ENCODE data around the gene FGF14.
"Not testable (repeated sequence)": the region's sequence is repeated elsewhere in the genome, so short reads cannot be mapped to it uniquely, and the experiment has no call there.

- TF ChIP-seq JUNB (IDR thresholded peaks at IDR 0.05; ENCODE audit: unreplicated experiment); EZH2 (IDR thresholded peaks at IDR 0.05; ENCODE audit: low read depth, unreplicated experiment); ZNF114 (CRISPR knock-in tag; IDR thresholded peaks at IDR 0.05); EZH2phosphoT487 (IDR thresholded peaks at IDR 0.05; ENCODE audit: unreplicated experiment); POLR2AphosphoS5 (IDR thresholded peaks at IDR 0.05; ENCODE audit: low read depth); ZNF462 (CRISPR knock-in tag; IDR thresholded peaks at IDR 0.05); STAT1 (IDR thresholded peaks at IDR 0.05; ENCODE audit: unreplicated experiment): not testable (repeated sequence)
- TF ChIP-seq, protein P1, sequence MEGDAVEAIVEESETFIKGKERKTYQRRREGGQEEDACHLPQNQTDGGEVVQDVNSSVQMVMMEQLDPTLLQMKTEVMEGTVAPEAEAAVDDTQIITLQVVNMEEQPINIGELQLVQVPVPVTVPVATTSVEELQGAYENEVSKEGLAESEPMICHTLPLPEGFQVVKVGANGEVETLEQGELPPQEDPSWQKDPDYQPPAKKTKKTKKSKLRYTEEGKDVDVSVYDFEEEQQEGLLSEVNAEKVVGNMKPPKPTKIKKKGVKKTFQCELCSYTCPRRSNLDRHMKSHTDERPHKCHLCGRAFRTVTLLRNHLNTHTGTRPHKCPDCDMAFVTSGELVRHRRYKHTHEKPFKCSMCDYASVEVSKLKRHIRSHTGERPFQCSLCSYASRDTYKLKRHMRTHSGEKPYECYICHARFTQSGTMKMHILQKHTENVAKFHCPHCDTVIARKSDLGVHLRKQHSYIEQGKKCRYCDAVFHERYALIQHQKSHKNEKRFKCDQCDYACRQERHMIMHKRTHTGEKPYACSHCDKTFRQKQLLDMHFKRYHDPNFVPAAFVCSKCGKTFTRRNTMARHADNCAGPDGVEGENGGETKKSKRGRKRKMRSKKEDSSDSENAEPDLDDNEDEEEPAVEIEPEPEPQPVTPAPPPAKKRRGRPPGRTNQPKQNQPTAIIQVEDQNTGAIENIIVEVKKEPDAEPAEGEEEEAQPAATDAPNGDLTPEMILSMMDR (conservative IDR thresholded peaks at IDR 0.05; ENCODE audit: low read depth in 2 of 2): not testable (repeated sequence)
- TF ChIP-seq, protein P2, sequence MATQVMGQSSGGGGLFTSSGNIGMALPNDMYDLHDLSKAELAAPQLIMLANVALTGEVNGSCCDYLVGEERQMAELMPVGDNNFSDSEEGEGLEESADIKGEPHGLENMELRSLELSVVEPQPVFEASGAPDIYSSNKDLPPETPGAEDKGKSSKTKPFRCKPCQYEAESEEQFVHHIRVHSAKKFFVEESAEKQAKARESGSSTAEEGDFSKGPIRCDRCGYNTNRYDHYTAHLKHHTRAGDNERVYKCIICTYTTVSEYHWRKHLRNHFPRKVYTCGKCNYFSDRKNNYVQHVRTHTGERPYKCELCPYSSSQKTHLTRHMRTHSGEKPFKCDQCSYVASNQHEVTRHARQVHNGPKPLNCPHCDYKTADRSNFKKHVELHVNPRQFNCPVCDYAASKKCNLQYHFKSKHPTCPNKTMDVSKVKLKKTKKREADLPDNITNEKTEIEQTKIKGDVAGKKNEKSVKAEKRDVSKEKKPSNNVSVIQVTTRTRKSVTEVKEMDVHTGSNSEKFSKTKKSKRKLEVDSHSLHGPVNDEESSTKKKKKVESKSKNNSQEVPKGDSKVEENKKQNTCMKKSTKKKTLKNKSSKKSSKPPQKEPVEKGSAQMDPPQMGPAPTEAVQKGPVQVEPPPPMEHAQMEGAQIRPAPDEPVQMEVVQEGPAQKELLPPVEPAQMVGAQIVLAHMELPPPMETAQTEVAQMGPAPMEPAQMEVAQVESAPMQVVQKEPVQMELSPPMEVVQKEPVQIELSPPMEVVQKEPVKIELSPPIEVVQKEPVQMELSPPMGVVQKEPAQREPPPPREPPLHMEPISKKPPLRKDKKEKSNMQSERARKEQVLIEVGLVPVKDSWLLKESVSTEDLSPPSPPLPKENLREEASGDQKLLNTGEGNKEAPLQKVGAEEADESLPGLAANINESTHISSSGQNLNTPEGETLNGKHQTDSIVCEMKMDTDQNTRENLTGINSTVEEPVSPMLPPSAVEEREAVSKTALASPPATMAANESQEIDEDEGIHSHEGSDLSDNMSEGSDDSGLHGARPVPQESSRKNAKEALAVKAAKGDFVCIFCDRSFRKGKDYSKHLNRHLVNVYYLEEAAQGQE (IDR thresholded peaks at IDR 0.05; ENCODE audit: unreplicated experiment): not testable (repeated sequence)
Observed at GRCh38 chr13:101837778-101838177, 564.1 kb downstream of the FGF14 start.

Data from GM23338 (cell line).